ENCODE results near the gene RASSF6.

RASSF6 gene

GRCh38 chr4:73613130-73613529 lies 7.1 kb downstream of the RASSF6 start:
- Histone ChIP-seq H3K79me2 (no peaks in the 10 kb centered on the region), H3K4me2 (ENCODE audit: low read length) (no peak overlapping the region), H3K27ac (no peak overlapping the region), H2AFZ (no peak overlapping the region), H3K9ac (no peak overlapping the region), H3K9me3 (ENCODE audit: control insufficient read depth, low read length) (no peaks in the 10 kb centered on the region), H3K4me3 (ENCODE audit: low read depth, low read length) (no peak overlapping the region), H3K27me3 (ENCODE audit: control insufficient read depth, insufficient read depth, low read length) (no peaks in the 10 kb centered on the region), H3K36me3 (ENCODE audit: control insufficient read depth, insufficient read depth, low read length) (no peaks in the 10 kb centered on the region), H3K4me1 (no peaks in the 10 kb centered on the region)
- TF ChIP-seq CTCF (IDR thresholded peaks at IDR 0.05) = no peak

DNA sequence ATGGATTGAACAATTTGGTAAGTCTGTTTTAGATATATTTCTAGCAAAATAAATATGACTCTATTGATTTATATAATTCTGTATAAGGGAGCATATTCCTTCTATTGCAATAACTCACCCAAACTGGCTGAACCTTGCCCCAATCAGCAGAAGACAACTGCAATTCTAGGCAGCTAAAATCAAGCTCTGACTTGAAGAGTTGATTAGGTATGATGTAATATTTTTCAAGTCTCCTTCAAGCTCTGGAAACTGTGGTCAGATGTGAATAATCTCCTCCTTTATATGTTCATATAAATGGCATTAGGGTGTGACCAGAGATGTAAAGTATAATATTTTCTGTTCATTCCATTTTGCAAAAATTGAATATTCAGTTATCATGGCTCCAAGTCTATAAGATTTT lies 8.2 kb downstream of the RASSF6 start:
- Histone ChIP-seq H3K4me1 (no peaks in the 10 kb centered on the region), H3K9ac (no peak overlapping the region), H3K4me2 (ENCODE audit: low read length) (no peak overlapping the region), H3K27ac (no peak overlapping the region), H3K79me2 (no peaks in the 10 kb centered on the region), H3K9me3 (ENCODE audit: control insufficient read depth, low read length) (no peaks in the 10 kb centered on the region), H2AFZ (no peak overlapping the region), H3K27me3 (ENCODE audit: control insufficient read depth, insufficient read depth, low read length) (no peaks in the 10 kb centered on the region), H3K36me3 (ENCODE audit: control insufficient read depth, insufficient read depth, low read length) (no peaks in the 10 kb centered on the region), H3K4me3 (ENCODE audit: low read depth, low read length) (no peak overlapping the region)
- no peak for TF ChIP-seq CTCF (IDR thresholded peaks at IDR 0.05)

- Histone ChIP-seq H2AFZ (no peak overlapping the region), H3K9me3 (ENCODE audit: control insufficient read depth, low read length) (no peaks in the 10 kb centered on the region), H3K27ac (no peak overlapping the region), H3K4me1 (no peaks in the 10 kb centered on the region), H3K4me2 (ENCODE audit: low read length) (no peak overlapping the region), H3K4me3 (ENCODE audit: low read depth, low read length) (no peak overlapping the region), H3K36me3 (ENCODE audit: control insufficient read depth, insufficient read depth, low read length) (no peaks in the 10 kb centered on the region), H3K9ac (no peak overlapping the region), H3K79me2 (no peaks in the 10 kb centered on the region), H3K27me3 (ENCODE audit: control insufficient read depth, insufficient read depth, low read length) (no peaks in the 10 kb centered on the region)
- TF ChIP-seq CTCF (IDR thresholded peaks at IDR 0.05) = no peak
These were observed 10.5 kb downstream of the RASSF6 start for GRCh38 chr4:73609706-73610105.

- H3K27ac ChIP-seq = no peak overlapping the region
- no peaks in the 10 kb centered on the region for H3K79me2 ChIP-seq
- no peak overlapping the region for H3K9ac ChIP-seq
These were observed 11.3 kb downstream of the RASSF6 start for GRCh38 chr4:73608689-73609594.

More at GRCh38 chr4:73608689-73609594, 11.3 kb downstream of the RASSF6 start:
- no peak for TF ChIP-seq CTCF (IDR thresholded peaks at IDR 0.05)
- Histone ChIP-seq H3K36me3 (ENCODE audit: control insufficient read depth, insufficient read depth, low read length) (no peaks in the 10 kb centered on the region), H3K4me3 (ENCODE audit: low read depth, low read length) (no peak overlapping the region), H3K9me3 (ENCODE audit: control insufficient read depth, low read length) (no peaks in the 10 kb centered on the region), H3K4me2 (ENCODE audit: low read length) (no peak overlapping the region), H3K27me3 (ENCODE audit: control insufficient read depth, insufficient read depth, low read length) (no peaks in the 10 kb centered on the region), H3K4me1 (no peaks in the 10 kb centered on the region), H2AFZ (no peak overlapping the region)

Data from parathyroid adenoma (tissue), 2 donors.